ENCODE results near the gene HKDC1. TPM values are rescaled to one million over a fixed set of nuclear protein-coding genes. Genes with fewer than 3 reads are reported as not detected.

HKDC1 gene
- polyA plus RNA-seq, 1 of the 3 experiments (the other 2 are of a cell fraction), result 0.10 TPM

DNA sequence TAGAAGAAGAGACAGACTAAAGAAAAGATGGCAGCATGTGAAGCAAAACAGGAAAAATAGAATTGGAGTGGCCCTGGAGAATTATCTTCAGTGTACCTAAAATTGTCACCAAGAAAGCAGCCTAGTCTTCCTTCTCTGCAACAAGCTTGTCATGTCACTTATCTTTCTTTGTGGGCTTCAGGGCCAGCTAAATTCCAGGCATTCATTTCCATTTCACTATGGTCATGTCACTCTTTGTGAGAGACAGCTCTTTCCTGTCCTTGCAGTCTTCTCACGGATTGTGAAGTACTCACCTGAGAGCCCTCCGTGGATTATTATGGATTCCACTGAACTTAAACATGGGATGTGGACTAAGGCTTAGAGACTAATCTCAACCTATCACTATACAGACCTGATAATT, 9.0 kb upstream of the HKDC1 start:
- CTCF ChIA-PET, result interaction anchor here (1.1 kb wide), 1 partner anchor 9 kb away, joined by 4 read pairs; the partner anchor contains the start of gene HKDC1
- WGBS (ENCODE audit: low lambda C conversion rate), result 71% methylated on average over 2 of the region's 2 CpGs
- H3K36me3 ChIP-seq (replicated peaks in 1 of 2; ENCODE audit: control insufficient read depth in 1 of 2, insufficient read depth in 2 of 2, low read length in 1 of 2), result peaks cover 20 to 29% of the 10 kb centered on the region in 2 experiments
- POLR2A ChIA-PET, result interaction anchor here (0.6 kb wide), 1 partner anchor 11 kb away, joined by 3 read pairs; no protein-coding TSS in a partner anchor
- H3K9me2 ChIP-seq, result no peaks in the 10 kb centered on the region
- no peak overlapping the region for H2AFZ ChIP-seq (ENCODE audit: low read depth)
- H3K4me3 ChIP-seq (ENCODE audit: low read depth in 2 of 2, low read length in 1 of 2), result no peak overlapping the region
- TF ChIP-seq FOXM1 (IDR thresholded peaks at IDR 0.05; ENCODE audit: low read depth) (no peak), TAF1 (IDR thresholded peaks at IDR 0.05; ENCODE audit: borderline replicate concordance, low read depth, low read length) (no peak), EP300 (IDR thresholded peaks at IDR 0.05; ENCODE audit: borderline replicate concordance in 1 of 2, low read depth in 1 of 2, low read length in 1 of 2) (no peak)
- TF ChIP-seq, protein P1, sequence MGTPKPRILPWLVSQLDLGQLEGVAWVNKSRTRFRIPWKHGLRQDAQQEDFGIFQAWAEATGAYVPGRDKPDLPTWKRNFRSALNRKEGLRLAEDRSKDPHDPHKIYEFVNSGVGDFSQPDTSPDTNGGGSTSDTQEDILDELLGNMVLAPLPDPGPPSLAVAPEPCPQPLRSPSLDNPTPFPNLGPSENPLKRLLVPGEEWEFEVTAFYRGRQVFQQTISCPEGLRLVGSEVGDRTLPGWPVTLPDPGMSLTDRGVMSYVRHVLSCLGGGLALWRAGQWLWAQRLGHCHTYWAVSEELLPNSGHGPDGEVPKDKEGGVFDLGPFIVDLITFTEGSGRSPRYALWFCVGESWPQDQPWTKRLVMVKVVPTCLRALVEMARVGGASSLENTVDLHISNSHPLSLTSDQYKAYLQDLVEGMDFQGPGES (IDR thresholded peaks at IDR 0.05; ENCODE audit: low read depth, low read length), result no peak
- H4K20me1 ChIP-seq (ENCODE audit: insufficient read depth), result no peaks in the 10 kb centered on the region
- H3K9me3 ChIP-seq, result no peaks in the 10 kb centered on the region
- H3K27ac ChIP-seq (ENCODE audit: low read depth in 2 of 2, low read length in 1 of 2), result no peak overlapping the region
- DNase-seq, result no peak
- no peak overlapping the region for H3K4me2 ChIP-seq
- peaks cover 0 to 8% of the 10 kb centered on the region in 2 experiments; a peak in 1 of 4 replicates for H3K4me1 ChIP-seq (ENCODE audit: control insufficient read depth in 1 of 2, insufficient read depth in 2 of 2, low read depth in 1 of 2, low read length in 1 of 2)
- H3K27me3 ChIP-seq (ENCODE audit: insufficient read depth), result no peaks in the 10 kb centered on the region
- H3K9ac ChIP-seq, result no peak overlapping the region
- no peaks in the 10 kb centered on the region for H3K79me2 ChIP-seq (ENCODE audit: insufficient read depth)
- no peaks in the 10 kb centered on the region for H3F3A ChIP-seq (replicated peaks; ENCODE audit: insufficient read depth)

DNA sequence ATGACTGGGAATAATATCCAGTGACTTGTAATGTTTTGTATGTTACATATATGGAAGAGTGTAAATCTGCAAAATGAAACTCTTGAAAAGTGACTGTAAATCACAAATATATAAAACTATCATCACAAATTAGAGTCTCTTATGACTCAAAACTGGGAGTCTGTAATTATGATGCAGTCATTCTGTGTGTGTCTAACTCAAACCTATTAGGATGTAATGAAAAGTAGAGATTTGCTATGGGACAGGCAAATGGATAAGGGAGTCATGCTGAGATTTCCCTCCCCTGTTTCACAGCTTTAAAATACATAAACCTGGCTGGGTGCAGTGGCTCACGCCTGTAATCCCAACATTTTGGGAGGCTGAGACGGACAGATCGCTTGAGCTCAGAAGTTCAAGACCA, 8.6 kb upstream of the HKDC1 start:
- ChIA-PET POLR2A (interaction anchor here (0.6 kb wide), 1 partner anchor 11 kb away, joined by 3 read pairs; no protein-coding TSS in a partner anchor), CTCF (interaction anchor here (1.1 kb wide), 1 partner anchor 8 kb away, joined by 4 read pairs; the partner anchor contains the start of gene HKDC1)

More for the DNA sequence above, 8.6 kb upstream of the HKDC1 start:
- H3K4me1 ChIP-seq (ENCODE audit: control insufficient read depth in 1 of 2, insufficient read depth in 2 of 2, low read depth in 1 of 2, low read length in 1 of 2), result peaks cover 0 to 10% of the 10 kb centered on the region in 2 experiments; a peak in 1 of 4 replicates
- H3K36me3 ChIP-seq (replicated peaks in 1 of 2; ENCODE audit: control insufficient read depth in 1 of 2, insufficient read depth in 2 of 2, low read length in 1 of 2), result peaks cover 16 to 26% of the 10 kb centered on the region in 2 experiments
- DNase-seq, result no peak
- no peak overlapping the region for H3K4me3 ChIP-seq (ENCODE audit: low read depth in 2 of 2, low read length in 1 of 2)
- no peak overlapping the region for H2AFZ ChIP-seq (ENCODE audit: low read depth)
- H3K9me2 ChIP-seq, result no peaks in the 10 kb centered on the region
- no peaks in the 10 kb centered on the region for H4K20me1 ChIP-seq (ENCODE audit: insufficient read depth)
- 88% methylated on average over 3 of the region's 3 CpGs for WGBS (ENCODE audit: low lambda C conversion rate)
- H3K9me3 ChIP-seq, result no peaks in the 10 kb centered on the region
- TF ChIP-seq USF2 (IDR thresholded peaks at IDR 0.05; ENCODE audit: borderline replicate concordance, low read depth, low read length), result no peak
- TF ChIP-seq GABPA (IDR thresholded peaks at IDR 0.05; ENCODE audit: low read depth), result no peak
- TF ChIP-seq MAX (IDR thresholded peaks at IDR 0.05; ENCODE audit: low read depth), result no peak
- TF ChIP-seq, protein P2, sequence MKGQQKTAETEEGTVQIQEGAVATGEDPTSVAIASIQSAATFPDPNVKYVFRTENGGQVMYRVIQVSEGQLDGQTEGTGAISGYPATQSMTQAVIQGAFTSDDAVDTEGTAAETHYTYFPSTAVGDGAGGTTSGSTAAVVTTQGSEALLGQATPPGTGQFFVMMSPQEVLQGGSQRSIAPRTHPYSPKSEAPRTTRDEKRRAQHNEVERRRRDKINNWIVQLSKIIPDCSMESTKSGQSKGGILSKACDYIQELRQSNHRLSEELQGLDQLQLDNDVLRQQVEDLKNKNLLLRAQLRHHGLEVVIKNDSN (IDR thresholded peaks at IDR 0.05; ENCODE audit: borderline replicate concordance, low read depth), result no peak
- TF ChIP-seq NRF1 (IDR thresholded peaks at IDR 0.05; ENCODE audit: low read depth, low read length), result no peak
- no peak for TF ChIP-seq RAD21 (IDR thresholded peaks at IDR 0.05; ENCODE audit: low read length)
- TF ChIP-seq, protein P1 (IDR thresholded peaks at IDR 0.05; ENCODE audit: low read depth, low read length), result no peak
- TF ChIP-seq MXI1 (IDR thresholded peaks at IDR 0.05; ENCODE audit: low read depth, low read length), result no peak
- no peak for TF ChIP-seq ELF1 (IDR thresholded peaks at IDR 0.05)
- TF ChIP-seq RXRA (IDR thresholded peaks at IDR 0.05; ENCODE audit: borderline replicate concordance, low read depth), result no peak
- no peak for TF ChIP-seq CHD2 (IDR thresholded peaks at IDR 0.05; ENCODE audit: low read length, partially characterized antibody)
- no peak for TF ChIP-seq PBX3 (IDR thresholded peaks at IDR 0.05)
- no peak for TF ChIP-seq TCF12 (IDR thresholded peaks at IDR 0.05)
- TF ChIP-seq TEAD4 (IDR thresholded peaks at IDR 0.05; ENCODE audit: borderline replicate concordance, insufficient read depth), result no peak
- no peaks in the 10 kb centered on the region for H3F3A ChIP-seq (replicated peaks; ENCODE audit: insufficient read depth)
- H3K27ac ChIP-seq (ENCODE audit: low read depth in 2 of 2, low read length in 1 of 2), result no peak overlapping the region
- H3K4me2 ChIP-seq, result no peak overlapping the region
- no peaks in the 10 kb centered on the region for H3K79me2 ChIP-seq (ENCODE audit: insufficient read depth)
- no peak overlapping the region for H3K9ac ChIP-seq
- H3K27me3 ChIP-seq (ENCODE audit: insufficient read depth), result no peaks in the 10 kb centered on the region

All from SK-N-SH (cell line).